ENCODE measurements around the gene EIPR1. TPM values are rescaled to one million over a fixed set of nuclear protein-coding genes. Genes with fewer than 3 reads are reported as not detected.

EIPR1 gene
- total RNA-seq, 2 donors from 2014 or later = 13.5 TPM

DNA sequence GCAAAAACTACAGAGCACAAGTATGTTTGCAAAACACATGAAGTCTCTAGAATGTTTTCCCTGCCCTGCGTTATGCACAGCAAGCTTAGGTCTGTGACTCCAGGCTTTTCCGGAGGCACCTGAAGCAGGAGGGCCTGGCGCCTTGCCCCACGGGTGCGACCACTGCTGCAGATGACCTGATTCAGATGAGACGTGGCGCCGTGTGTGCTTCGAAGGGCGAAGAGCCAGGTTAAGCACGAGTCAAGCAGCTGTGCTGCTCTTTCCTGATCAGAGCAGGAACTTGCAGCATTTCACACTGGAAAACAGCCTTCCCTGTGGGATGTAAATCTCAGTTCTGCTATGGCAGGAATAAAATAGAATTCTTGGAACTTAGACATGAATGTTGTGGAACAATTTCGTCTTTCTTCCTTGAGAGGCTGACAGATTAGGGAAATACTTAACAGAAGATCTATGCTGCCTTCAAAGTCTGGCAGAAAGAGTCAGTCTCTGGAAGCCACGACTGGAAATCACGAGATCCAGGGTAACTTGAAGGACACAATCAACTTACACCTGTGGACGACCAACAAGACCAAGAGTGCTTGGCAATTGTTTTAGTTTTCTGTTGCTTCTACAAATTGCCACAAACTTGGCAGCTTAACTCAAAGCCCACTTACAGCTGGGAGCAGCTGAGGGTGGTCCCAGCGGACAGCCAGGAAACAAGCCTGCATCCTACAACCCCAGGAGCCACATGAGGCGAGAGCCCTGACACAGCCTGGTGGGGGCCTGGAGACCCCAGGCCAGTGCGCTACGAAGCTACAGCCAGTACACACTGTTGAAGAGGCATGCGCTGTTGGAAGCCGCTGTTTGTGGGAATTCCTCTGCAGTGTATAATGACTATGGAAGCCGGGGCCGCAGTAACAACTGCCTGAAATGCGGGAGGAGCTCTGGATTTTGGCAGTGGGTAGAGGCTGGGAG, 42.9 kb downstream of the EIPR1 start:
- ATAC-seq (no peak), DNase-seq (no peak)
- Histone ChIP-seq H3K4me1 (no peaks in the 10 kb centered on the region), H3K9me3 (no peaks in the 10 kb centered on the region), H3K27ac (no peak overlapping the region), H3K36me3 (replicated peaks in 1 of 2; ENCODE audit: insufficient read depth in 1 of 2, low read depth in 2 of 2) (peaks cover 0 to 2% of the 10 kb centered on the region in 2 donors), H3K4me3 (no peak overlapping the region), H3K27me3 (no peaks in the 10 kb centered on the region)
- 84 to 87% methylated on average over 18 to 24 of the region's 24 CpGs for WGBS, 2 donors
- intact Hi-C loops (cut with DNase I) = no loop called here
- TF ChIP-seq, protein P1, sequence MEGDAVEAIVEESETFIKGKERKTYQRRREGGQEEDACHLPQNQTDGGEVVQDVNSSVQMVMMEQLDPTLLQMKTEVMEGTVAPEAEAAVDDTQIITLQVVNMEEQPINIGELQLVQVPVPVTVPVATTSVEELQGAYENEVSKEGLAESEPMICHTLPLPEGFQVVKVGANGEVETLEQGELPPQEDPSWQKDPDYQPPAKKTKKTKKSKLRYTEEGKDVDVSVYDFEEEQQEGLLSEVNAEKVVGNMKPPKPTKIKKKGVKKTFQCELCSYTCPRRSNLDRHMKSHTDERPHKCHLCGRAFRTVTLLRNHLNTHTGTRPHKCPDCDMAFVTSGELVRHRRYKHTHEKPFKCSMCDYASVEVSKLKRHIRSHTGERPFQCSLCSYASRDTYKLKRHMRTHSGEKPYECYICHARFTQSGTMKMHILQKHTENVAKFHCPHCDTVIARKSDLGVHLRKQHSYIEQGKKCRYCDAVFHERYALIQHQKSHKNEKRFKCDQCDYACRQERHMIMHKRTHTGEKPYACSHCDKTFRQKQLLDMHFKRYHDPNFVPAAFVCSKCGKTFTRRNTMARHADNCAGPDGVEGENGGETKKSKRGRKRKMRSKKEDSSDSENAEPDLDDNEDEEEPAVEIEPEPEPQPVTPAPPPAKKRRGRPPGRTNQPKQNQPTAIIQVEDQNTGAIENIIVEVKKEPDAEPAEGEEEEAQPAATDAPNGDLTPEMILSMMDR (IDR thresholded peaks at IDR 0.05) = no peak
- TF ChIP-seq POLR2A (IDR thresholded peaks at IDR 0.05) = no peak

DNA sequence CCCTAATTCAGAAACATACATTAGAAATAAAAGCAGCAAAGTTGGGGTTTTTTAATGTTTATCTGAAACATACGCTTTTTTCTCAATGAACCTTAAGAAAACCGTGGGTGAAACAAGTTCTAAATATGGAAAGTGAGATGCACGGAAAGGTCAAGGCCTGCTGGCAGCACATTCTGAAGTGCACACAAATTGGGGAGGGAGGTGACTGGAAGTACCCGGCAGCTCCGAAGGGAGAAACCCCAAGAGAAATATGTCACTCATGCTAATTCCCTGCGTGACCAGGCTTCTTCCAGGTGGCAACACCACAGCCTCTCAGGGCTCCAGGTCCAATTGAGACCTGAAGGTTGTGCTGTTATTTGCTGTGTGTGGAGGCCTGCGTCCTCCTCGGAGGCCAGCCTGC, 45.5 kb downstream of the EIPR1 start:
- DNase-seq (no peak), ATAC-seq (no peak)
- no peak for TF ChIP-seq POLR2A (IDR thresholded peaks at IDR 0.05)
- TF ChIP-seq, protein P1 (IDR thresholded peaks at IDR 0.05) = no peak
- 86 to 91% methylated on average over 8 of the region's 8 CpGs for WGBS, 2 donors
- no peaks in the 10 kb centered on the region for H3K9me3 ChIP-seq
- no peaks in the 10 kb centered on the region for H3K27me3 ChIP-seq
- H3K36me3 ChIP-seq (replicated peaks in 1 of 2; ENCODE audit: insufficient read depth in 1 of 2, low read depth in 2 of 2) = peaks cover 0 to 2% of the 10 kb centered on the region in 2 donors
- no peak overlapping the region for H3K27ac ChIP-seq
- intact Hi-C loops (cut with DNase I) = no loop called here
- H3K4me1 ChIP-seq = no peaks in the 10 kb centered on the region
- no peak overlapping the region for H3K4me3 ChIP-seq

DNA sequence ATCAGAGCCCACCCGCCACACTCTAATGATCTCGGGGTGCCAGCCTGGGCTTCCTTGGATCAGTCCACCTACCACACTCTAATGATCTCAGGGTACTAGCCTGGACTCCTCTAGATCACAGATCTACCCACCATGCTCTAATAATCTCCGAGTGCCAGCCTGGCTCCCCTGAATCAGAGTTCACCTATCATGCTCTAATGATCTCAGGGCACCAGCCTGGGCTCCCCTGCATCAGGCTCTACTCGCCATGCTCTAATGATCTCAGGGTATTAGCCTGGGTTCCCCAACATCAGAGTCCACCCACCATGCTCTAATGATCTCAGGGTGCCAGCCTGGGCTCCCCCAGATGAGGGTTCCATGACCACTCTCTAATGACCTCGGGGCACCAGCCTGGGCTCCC, 48.1 kb downstream of the EIPR1 start:
- Histone ChIP-seq H3K4me1 (no peaks in the 10 kb centered on the region), H3K4me3 (no peak overlapping the region), H3K36me3 (replicated peaks in 1 of 2; ENCODE audit: insufficient read depth in 1 of 2, low read depth in 2 of 2) (peaks cover 0 to 2% of the 10 kb centered on the region in 2 donors), H3K27ac (no peak overlapping the region), H3K9me3 (no peaks in the 10 kb centered on the region), H3K27me3 (no peaks in the 10 kb centered on the region)
- ATAC-seq (no peak), DNase-seq (no peak)
- intact Hi-C loops (cut with DNase I) = no loop called here
- 90 to 95% methylated on average over 4 to 5 of the region's 5 CpGs for WGBS, 2 donors
- no peak for TF ChIP-seq POLR2A (IDR thresholded peaks at IDR 0.05)
- TF ChIP-seq, protein P1 (IDR thresholded peaks at IDR 0.05) = no peak

DNA sequence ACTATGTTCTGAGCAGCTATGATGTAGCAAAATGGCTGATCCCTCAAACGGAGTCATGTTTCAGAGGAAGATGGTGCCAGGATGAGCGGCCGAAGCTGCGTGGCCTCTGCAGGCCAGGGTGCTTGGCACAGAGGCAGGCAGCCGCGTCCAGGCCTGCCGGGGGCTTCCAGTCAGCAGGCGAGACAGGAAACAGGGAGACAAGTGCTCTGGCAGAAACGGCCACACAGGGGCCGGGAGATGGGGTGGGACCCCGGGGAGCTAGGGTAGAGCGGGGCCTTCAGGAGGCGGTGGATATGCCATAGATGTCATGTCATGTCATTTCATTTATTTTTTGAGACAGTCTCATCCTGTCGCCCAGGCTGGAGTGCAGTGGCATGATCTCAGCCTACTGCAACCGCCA, 50.7 kb downstream of the EIPR1 start:
- WGBS, 2 donors = 88 to 93% methylated on average over 13 to 15 of the region's 15 CpGs
- H3K4me1 ChIP-seq = no peaks in the 10 kb centered on the region
- intact Hi-C loops (cut with DNase I) = no loop called here
- TF ChIP-seq, protein P1 (IDR thresholded peaks at IDR 0.05) = no peak
- no peak for TF ChIP-seq POLR2A (IDR thresholded peaks at IDR 0.05)
- H3K27ac ChIP-seq = no peak overlapping the region
- DNase-seq (no peak), ATAC-seq (no peak)
- H3K36me3 ChIP-seq (replicated peaks in 1 of 2; ENCODE audit: insufficient read depth in 1 of 2, low read depth in 2 of 2) = peaks cover 0 to 2% of the 10 kb centered on the region in 2 donors
- H3K27me3 ChIP-seq = no peaks in the 10 kb centered on the region
- no peak overlapping the region for H3K4me3 ChIP-seq
- no peaks in the 10 kb centered on the region for H3K9me3 ChIP-seq
